Astrocyte (in vitro differentiated cells and primary cell): ENCODE measurements around the gene SOX5.

Experiments used
- EZH2 ChIP-seq: IDR thresholded peaks from 2 replicates; pipeline ENCODE4 v1.6.1; 2012; ENCODE audit warnings: mild to moderate bottlenecking, low read length, inconsistent platforms; ENCODE audit not compliant: insufficient read depth
- TF ChIP-seq, protein P1 (sequence below): IDR thresholded peaks from 2 replicates; pipeline ENCODE4 v1.5.1; 2011; ENCODE audit warnings: low read depth, mild to moderate bottlenecking, inconsistent platforms, low read length, moderate library complexity; ENCODE audit not compliant: insufficient read depth

DNA sequence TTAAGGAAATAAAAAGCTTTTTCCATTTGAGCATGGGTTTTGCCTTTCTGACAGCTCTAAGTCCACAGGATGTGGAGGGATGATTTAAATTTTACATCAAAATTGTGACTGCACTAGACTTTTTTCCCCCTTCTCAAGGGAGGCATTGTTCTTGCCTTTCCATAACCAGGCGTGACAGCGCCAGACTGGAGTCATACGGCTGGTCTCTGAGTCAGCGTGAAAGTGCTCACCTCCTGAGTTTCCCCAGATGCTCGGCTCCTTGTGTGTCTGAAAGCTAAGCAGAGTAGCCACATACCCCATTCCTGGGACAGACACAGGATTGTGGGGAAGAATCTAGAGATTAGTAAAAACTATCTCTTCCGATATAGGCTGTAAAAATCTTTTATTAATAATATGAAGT lies 43.1 kb downstream of the SOX5 start:
- TF ChIP-seq, protein P1, sequence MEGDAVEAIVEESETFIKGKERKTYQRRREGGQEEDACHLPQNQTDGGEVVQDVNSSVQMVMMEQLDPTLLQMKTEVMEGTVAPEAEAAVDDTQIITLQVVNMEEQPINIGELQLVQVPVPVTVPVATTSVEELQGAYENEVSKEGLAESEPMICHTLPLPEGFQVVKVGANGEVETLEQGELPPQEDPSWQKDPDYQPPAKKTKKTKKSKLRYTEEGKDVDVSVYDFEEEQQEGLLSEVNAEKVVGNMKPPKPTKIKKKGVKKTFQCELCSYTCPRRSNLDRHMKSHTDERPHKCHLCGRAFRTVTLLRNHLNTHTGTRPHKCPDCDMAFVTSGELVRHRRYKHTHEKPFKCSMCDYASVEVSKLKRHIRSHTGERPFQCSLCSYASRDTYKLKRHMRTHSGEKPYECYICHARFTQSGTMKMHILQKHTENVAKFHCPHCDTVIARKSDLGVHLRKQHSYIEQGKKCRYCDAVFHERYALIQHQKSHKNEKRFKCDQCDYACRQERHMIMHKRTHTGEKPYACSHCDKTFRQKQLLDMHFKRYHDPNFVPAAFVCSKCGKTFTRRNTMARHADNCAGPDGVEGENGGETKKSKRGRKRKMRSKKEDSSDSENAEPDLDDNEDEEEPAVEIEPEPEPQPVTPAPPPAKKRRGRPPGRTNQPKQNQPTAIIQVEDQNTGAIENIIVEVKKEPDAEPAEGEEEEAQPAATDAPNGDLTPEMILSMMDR, result no peak
- TF ChIP-seq EZH2, result no peak
